HUES6 (cell line): ENCODE measurements around the gene SART3.

Experiments used
- H3K27ac ChIP-seq: 2 replicates; pipeline ENCODE4 v1.7.0; 2013; ENCODE audit warnings: low read depth, mild to moderate bottlenecking, low read length, inconsistent platforms
- H3K27me3 ChIP-seq: 2 replicates; pipeline ENCODE4 v1.6.1; 2013; ENCODE audit warnings: low read length; ENCODE audit not compliant: control insufficient read depth, insufficient read depth
- H3K36me3 ChIP-seq: 2 replicates; pipeline ENCODE4 v1.6.1; 2013; ENCODE audit warnings: low read length; ENCODE audit not compliant: control insufficient read depth, insufficient read depth
- H3K4me1 ChIP-seq: 2 replicates; pipeline ENCODE4 v1.6.1; 2013; ENCODE audit warnings: low read length; ENCODE audit not compliant: control insufficient read depth, insufficient read depth
- H3K4me3 ChIP-seq: 2 replicates; pipeline ENCODE4 v1.5.1; 2013; ENCODE audit warnings: low read depth, low read length
- H3K9ac ChIP-seq: one replicate; pipeline ENCODE4 v1.6.1; 2013; ENCODE audit warnings: mild to moderate bottlenecking, low read length
- H3K9me3 ChIP-seq: 2 replicates; pipeline ENCODE4 v1.6.1; 2013; ENCODE audit warnings: low read depth, low read length; ENCODE audit not compliant: control insufficient read depth, insufficient read depth

Gene SART3

DNA sequence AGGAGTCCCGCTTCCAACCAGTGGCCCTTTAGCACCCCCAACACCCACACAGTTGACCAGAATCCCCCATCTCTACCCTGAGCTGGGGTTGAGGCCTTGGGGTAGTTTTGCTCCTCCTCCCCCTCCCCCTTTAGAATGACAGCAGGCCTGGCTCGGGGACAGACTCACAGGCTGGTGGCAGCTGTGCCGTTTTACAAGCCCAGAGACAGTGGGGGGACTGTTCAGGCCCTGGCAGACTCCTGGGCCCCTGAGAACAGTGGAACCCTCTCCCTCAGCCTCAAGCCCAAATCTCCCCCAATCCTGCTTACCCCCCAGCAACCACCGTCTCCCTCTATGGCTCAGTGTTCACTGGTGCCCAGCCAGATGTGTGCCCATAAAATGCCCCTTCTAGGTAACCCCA is 26.9 kb upstream of the SART3 start:
- H3K4me3 ChIP-seq: no peak overlapping the region
- no peaks in the 10 kb centered on the region for H3K36me3 ChIP-seq
- H3K9me3 ChIP-seq: no peaks in the 10 kb centered on the region
- H3K27ac ChIP-seq: no peak overlapping the region
- H3K4me1 ChIP-seq: peaks cover 10% of the 10 kb centered on the region
- H3K27me3 ChIP-seq: no peaks in the 10 kb centered on the region
- H3K9ac ChIP-seq: no peak overlapping the region

DNA sequence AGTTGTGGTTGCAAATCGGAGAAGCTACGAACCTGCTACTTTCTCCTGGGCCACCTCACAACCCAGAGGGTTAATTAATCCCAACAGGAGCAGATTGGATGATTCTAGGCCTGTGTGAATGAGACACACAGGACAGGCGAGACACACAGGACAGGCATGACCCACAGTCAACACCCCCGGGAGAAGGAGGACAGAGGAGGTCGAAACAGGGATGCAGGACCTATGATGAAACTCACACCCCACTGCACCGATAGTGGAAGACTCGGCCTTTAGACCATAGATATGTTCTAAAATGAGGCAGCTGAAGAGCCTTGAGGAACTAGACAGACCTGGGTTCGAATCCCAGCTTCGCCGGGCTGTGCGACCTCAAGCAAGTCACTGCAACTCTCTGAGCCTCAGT is 25.3 kb upstream of the SART3 start:
- Histone ChIP-seq H3K27me3 (no peaks in the 10 kb centered on the region), H3K4me1 (peaks cover 10% of the 10 kb centered on the region), H3K27ac (no peak overlapping the region), H3K9ac (no peak overlapping the region), H3K9me3 (no peaks in the 10 kb centered on the region), H3K36me3 (no peaks in the 10 kb centered on the region), H3K4me3 (no peak overlapping the region)

GRCh38 chr12:108585864-108586263 is 24.9 kb upstream of the SART3 start:
- H3K4me3 ChIP-seq: no peak overlapping the region
- H3K9ac ChIP-seq: no peak overlapping the region
- H3K9me3 ChIP-seq: no peaks in the 10 kb centered on the region
- H3K36me3 ChIP-seq: no peaks in the 10 kb centered on the region
- H3K4me1 ChIP-seq: peaks cover 10% of the 10 kb centered on the region
- no peaks in the 10 kb centered on the region for H3K27me3 ChIP-seq
- no peak overlapping the region for H3K27ac ChIP-seq

- Histone ChIP-seq H3K27ac (no peak overlapping the region), H3K27me3 (no peaks in the 10 kb centered on the region), H3K9me3 (no peaks in the 10 kb centered on the region), H3K9ac (no peak overlapping the region), H3K36me3 (no peaks in the 10 kb centered on the region), H3K4me1 (peaks cover 10% of the 10 kb centered on the region), H3K4me3 (no peak overlapping the region)
Measured at GRCh38 chr12:108584456-108585065, 23.6 kb upstream of the SART3 start.

GRCh38 chr12:108583991-108584390 is 23.0 kb upstream of the SART3 start:
- Histone ChIP-seq H3K9ac (no peak overlapping the region), H3K4me1 (peaks cover 5% of the 10 kb centered on the region; the same call in 1 of the 2 replicates), H3K4me3 (no peak overlapping the region), H3K9me3 (no peaks in the 10 kb centered on the region), H3K27ac (no peak overlapping the region), H3K36me3 (no peaks in the 10 kb centered on the region), H3K27me3 (no peaks in the 10 kb centered on the region)

DNA sequence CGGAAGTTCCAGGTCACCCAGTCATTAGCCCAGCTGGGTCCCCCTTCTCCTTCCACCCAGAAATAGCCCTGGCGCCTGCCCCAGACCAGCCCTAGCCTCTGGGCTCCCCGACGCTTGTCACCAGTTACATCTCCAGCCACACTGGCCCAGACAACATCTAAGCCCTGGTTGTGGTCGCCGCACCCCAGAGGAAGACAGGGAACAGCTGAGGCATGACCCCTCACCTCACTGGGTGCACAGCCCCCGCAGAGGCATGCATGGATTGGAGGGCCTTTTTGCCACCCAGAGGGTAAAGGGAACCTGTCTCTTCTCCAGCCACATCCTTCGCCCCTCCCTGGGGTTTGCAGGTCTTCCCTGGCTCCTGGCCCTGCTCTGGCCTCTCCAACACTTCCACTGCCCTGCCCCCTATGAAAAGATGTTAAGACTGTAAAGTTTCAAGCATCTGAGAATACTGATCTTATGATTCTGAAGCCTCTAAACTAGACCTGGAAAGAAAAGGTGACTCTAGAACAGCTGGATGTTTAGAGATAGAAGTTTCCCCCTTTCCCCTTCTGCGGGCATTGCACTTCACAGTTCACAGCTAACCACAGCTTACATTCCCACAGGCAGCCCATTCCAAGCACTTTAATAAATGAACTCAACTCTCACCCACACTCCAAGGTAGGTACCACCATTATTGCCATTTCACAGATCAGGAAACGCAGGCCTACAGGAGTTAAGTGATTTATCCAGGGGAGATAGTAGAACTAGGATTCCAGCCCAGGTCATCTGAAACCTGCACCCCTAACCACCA is 22.2 kb upstream of the SART3 start:
- Histone ChIP-seq H3K9ac (no peak overlapping the region), H3K36me3 (no peaks in the 10 kb centered on the region), H3K4me1 (no peaks in the 10 kb centered on the region), H3K27ac (no peak overlapping the region), H3K4me3 (no peak overlapping the region), H3K9me3 (peaks cover 5% of the 10 kb centered on the region; the same call in 1 of the 2 replicates), H3K27me3 (no peaks in the 10 kb centered on the region)

DNA sequence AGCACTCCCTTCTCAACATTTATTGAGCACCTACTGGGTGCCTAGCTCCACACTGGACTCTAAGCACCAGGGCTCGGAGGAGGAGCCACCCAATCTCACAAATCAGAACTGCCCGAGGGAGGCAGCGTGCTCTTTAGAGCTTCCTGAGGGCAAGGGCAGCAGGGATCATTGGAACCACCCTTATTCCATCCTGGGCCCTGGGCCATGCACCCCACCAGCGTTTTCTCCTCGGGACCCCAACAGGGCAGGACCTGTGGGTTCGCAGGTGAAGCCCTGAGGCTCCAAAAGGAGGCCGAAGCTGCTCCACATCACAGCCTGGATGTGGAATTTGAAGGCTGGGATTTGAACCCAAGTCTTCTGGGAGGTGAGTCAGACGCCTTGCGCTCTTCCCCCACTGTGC is 21.5 kb upstream of the SART3 start:
- H3K4me1 ChIP-seq: no peaks in the 10 kb centered on the region
- no peak overlapping the region for H3K4me3 ChIP-seq
- H3K9ac ChIP-seq: no peak overlapping the region
- no peaks in the 10 kb centered on the region for H3K36me3 ChIP-seq
- H3K27me3 ChIP-seq: no peaks in the 10 kb centered on the region
- no peak overlapping the region for H3K27ac ChIP-seq
- H3K9me3 ChIP-seq: peaks cover 5% of the 10 kb centered on the region; the same call in 1 of the 2 replicates

DNA sequence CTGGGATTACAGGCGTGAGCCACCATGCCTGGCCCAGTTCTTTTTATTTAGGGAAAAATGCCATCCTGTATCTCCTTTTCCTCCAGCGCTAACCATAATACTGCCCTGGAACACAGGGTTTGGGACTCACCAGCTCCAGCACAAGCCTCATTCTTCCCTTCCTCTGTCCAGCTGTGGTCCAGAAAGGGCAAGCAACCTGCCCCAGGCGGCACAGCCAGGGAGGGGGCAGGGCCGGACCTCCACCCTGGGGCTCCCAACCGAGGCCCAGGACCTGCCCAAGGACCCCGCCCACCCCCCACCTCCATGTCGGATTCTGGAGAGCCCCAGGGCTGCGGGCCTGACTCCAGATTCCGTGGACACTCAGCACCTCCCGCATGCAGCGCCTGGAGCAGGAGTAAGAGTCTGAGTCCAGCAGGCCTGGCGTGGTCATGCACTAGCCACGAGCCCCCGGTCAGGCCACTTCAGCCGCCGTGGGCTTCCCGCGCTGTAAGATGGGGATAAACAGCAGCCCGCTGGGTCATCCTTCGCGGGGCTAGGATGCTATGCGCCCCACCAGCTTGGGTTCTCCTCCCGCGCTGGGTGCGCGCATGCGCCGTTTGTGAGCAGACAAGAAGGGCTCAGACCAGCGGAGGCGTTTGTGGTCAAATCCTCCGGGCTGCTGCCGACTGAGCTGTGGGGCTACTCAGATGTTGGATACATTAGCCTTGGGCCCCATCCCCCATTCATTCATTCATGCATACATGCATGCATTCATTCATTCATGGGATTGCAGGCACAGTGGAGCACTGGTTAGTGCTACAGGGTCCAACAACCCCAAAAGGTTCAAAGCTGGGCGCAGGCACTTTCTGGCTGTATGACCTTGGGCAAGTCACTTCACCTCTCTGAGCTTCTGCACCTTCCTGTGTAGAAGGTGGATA is 20.6 kb upstream of the SART3 start:
- Histone ChIP-seq H3K36me3 (no peaks in the 10 kb centered on the region), H3K27ac (no peak overlapping the region), H3K4me3 (no peak overlapping the region), H3K9ac (no peak overlapping the region), H3K9me3 (peaks cover 5% of the 10 kb centered on the region; the same call in 1 of the 2 replicates), H3K4me1 (no peaks in the 10 kb centered on the region), H3K27me3 (no peaks in the 10 kb centered on the region)

DNA sequence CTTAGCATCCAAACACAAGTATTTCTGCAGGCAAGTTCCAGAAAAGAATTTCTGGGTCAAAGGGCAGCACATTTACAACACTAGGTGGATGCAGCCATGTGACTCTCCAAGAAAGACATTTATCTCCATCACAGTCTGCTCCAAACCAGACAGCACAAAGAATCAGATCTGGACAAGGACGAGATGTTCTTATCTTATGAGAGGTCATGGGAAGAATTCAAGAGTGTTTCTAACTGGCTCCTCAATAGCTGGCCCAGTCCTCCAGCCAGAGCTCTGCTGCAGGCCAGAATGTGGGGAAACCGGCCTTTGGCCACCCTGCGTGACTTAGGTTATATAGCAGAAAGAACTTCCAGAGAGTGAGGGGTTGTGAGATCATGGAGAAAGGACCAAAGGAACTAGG is 19.6 kb upstream of the SART3 start:
- Histone ChIP-seq H3K4me1 (no peaks in the 10 kb centered on the region), H3K9ac (no peak overlapping the region)

DNA sequence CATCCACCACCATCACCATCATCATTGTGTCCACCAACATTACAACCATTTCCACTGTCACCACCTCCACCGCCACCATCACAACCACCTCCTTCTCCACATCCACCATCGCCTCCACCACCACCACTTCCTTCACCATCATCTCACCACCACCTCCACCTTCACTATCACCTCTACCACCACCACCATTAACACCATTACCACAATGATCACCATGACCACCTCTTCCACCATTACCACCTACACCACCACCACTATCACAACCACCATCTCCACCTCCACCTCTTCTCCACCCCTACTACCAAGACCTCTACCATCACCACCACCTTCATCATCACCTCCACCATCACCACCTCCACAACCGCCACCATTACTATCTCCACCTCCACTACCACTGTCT is 17.8 kb upstream of the SART3 start:
- H3K9me3 ChIP-seq: peaks cover 5% of the 10 kb centered on the region; the same call in 1 of the 2 replicates
- H3K9ac ChIP-seq: no peak overlapping the region
- H3K36me3 ChIP-seq: no peaks in the 10 kb centered on the region
- H3K27ac ChIP-seq: no peak overlapping the region
- H3K4me1 ChIP-seq: no peaks in the 10 kb centered on the region
- H3K27me3 ChIP-seq: no peaks in the 10 kb centered on the region
- H3K4me3 ChIP-seq: no peak overlapping the region

More for the DNA sequence above, 19.6 kb upstream of the SART3 start:
- Histone ChIP-seq H3K27me3 (no peaks in the 10 kb centered on the region), H3K4me3 (no peak overlapping the region), H3K36me3 (no peaks in the 10 kb centered on the region), H3K9me3 (peaks cover 5% of the 10 kb centered on the region; the same call in 1 of the 2 replicates), H3K27ac (no peak overlapping the region)
